ENCODE measurements around the gene PLPPR3.

Gene PLPPR3

GRCh38 chr19:789701-790060, 32.1 kb downstream of the PLPPR3 start:
- no peaks in the 10 kb centered on the region for H3K9me2 ChIP-seq (replicated peaks; ENCODE audit: insufficient read depth, low read length)
- H4K20me1 ChIP-seq (ENCODE audit: low read depth, low read length): no peaks in the 10 kb centered on the region
- no peak overlapping the region for H2AFZ ChIP-seq (ENCODE audit: low read depth, low read length, severe bottlenecking)
- no peaks in the 10 kb centered on the region for H3F3A ChIP-seq (ENCODE audit: insufficient read depth)
- H3K4me2 ChIP-seq (ENCODE audit: low read depth, low read length, poor library complexity, severe bottlenecking): no peak overlapping the region
- no peaks in the 10 kb centered on the region for H3K79me2 ChIP-seq (ENCODE audit: insufficient read depth, low read length)
- no peaks in the 10 kb centered on the region for H3K27me3 ChIP-seq (ENCODE audit: low read length)
- no peak overlapping the region for H3K9ac ChIP-seq (ENCODE audit: low read length)
- no peak for TF ChIP-seq EZH2phosphoT487 (conservative IDR thresholded peaks at IDR 0.05; ENCODE audit: low read length)
- TF ChIP-seq CTCF (IDR thresholded peaks at IDR 0.05; ENCODE audit: insufficient read depth, low read length, poor library complexity, severe bottlenecking): no peak
- no peak overlapping the region for H3K4me3 ChIP-seq (ENCODE audit: insufficient read depth, low read length, poor library complexity, severe bottlenecking)
- H3K27ac ChIP-seq (ENCODE audit: low read depth, low read length): no peak overlapping the region
- no peaks in the 10 kb centered on the region for H3K9me3 ChIP-seq (ENCODE audit: insufficient read depth, low read length)
- no peaks in the 10 kb centered on the region for H3K36me3 ChIP-seq (ENCODE audit: low read length)

DNA sequence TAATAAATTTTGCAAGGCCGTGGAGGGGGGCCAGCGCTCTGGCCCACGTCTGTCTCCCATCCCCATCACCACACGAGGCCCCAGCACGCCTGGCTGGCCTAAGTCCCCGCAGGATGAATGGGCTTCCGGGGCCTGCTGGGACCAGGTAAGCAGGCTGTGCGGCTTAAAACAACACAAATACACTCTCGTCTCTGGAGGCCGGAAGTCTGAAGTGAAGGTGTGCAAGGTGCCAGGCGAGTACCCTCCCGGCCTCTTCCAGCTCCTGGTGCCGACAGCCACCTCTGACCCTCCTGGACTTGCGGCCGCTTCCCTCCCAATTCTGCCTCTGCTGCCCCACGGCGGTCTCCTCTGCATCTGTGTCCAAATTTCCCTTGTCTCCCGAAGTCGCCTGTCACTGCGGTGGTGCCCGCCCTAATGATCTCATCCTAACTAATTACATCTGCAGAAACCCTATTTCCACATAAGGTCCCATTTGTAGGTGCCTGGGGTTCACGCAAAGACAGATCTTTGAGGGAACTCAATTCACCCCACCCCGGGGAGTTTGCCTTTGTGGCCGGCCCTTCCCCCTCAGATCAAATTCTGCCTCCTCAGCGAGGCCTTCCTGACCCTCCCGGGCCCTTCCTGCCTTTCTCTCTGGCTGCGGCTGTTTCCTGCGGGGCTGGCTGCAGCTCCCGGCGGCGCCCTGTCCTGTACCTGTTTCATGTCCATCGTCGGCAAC, 32.6 kb downstream of the PLPPR3 start:
- no peaks in the 10 kb centered on the region for H3K36me3 ChIP-seq (ENCODE audit: low read length)
- H3K4me3 ChIP-seq (ENCODE audit: insufficient read depth, low read length, poor library complexity, severe bottlenecking): no peak overlapping the region
- no peaks in the 10 kb centered on the region for H3K9me2 ChIP-seq (replicated peaks; ENCODE audit: insufficient read depth, low read length)
- H3K27me3 ChIP-seq (ENCODE audit: low read length): no peaks in the 10 kb centered on the region
- no peak overlapping the region for H2AFZ ChIP-seq (ENCODE audit: low read depth, low read length, severe bottlenecking)
- no peak overlapping the region for H3K9ac ChIP-seq (ENCODE audit: low read length)
- H3K9me3 ChIP-seq (ENCODE audit: insufficient read depth, low read length): no peaks in the 10 kb centered on the region
- no peaks in the 10 kb centered on the region for H4K20me1 ChIP-seq (ENCODE audit: low read depth, low read length)
- H3K79me2 ChIP-seq (ENCODE audit: insufficient read depth, low read length): no peaks in the 10 kb centered on the region
- H3K4me2 ChIP-seq (ENCODE audit: low read depth, low read length, poor library complexity, severe bottlenecking): no peak overlapping the region
- no peaks in the 10 kb centered on the region for H3F3A ChIP-seq (ENCODE audit: insufficient read depth)
- TF ChIP-seq EZH2phosphoT487 (conservative IDR thresholded peaks at IDR 0.05; ENCODE audit: low read length) (no peak), CTCF (IDR thresholded peaks at IDR 0.05; ENCODE audit: insufficient read depth, low read length, poor library complexity, severe bottlenecking) (no peak)
- H3K27ac ChIP-seq (ENCODE audit: low read depth, low read length): no peak overlapping the region

DNA sequence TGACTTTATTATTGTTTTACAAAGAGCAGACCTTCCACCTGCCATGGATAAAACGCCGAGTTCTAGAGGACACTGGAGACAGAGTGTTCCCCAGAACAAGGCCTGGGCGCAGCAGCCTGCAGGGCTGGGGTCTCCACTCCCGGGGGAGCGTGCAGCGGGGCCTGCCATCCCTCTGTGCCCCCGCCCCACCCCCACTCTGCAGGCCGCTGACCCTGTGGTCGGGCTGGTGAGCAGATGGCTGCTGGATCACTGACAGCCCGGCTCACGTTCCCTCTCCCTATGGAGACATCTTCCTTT, 33.1 kb downstream of the PLPPR3 start:
- H3K9ac ChIP-seq (ENCODE audit: low read length): no peak overlapping the region
- no peaks in the 10 kb centered on the region for H3F3A ChIP-seq (ENCODE audit: insufficient read depth)
- no peak overlapping the region for H3K4me3 ChIP-seq (ENCODE audit: insufficient read depth, low read length, poor library complexity, severe bottlenecking)
- H3K9me2 ChIP-seq (replicated peaks; ENCODE audit: insufficient read depth, low read length): no peaks in the 10 kb centered on the region
- no peak overlapping the region for H3K27ac ChIP-seq (ENCODE audit: low read depth, low read length)
- H4K20me1 ChIP-seq (ENCODE audit: low read depth, low read length): no peaks in the 10 kb centered on the region
- TF ChIP-seq CTCF (IDR thresholded peaks at IDR 0.05; ENCODE audit: insufficient read depth, low read length, poor library complexity, severe bottlenecking) (no peak), EZH2phosphoT487 (conservative IDR thresholded peaks at IDR 0.05; ENCODE audit: low read length) (no peak)
- no peaks in the 10 kb centered on the region for H3K36me3 ChIP-seq (ENCODE audit: low read length)
- no peak overlapping the region for H2AFZ ChIP-seq (ENCODE audit: low read depth, low read length, severe bottlenecking)
- no peak overlapping the region for H3K4me2 ChIP-seq (ENCODE audit: low read depth, low read length, poor library complexity, severe bottlenecking)
- H3K79me2 ChIP-seq (ENCODE audit: insufficient read depth, low read length): no peaks in the 10 kb centered on the region
- H3K9me3 ChIP-seq (ENCODE audit: insufficient read depth, low read length): no peaks in the 10 kb centered on the region
- no peaks in the 10 kb centered on the region for H3K27me3 ChIP-seq (ENCODE audit: low read length)

Measured in SU-DHL-6 (cell line).